Endodermal cell (in vitro differentiated cells): ENCODE results near the gene S1PR3. TPM values are rescaled to one million over a fixed set of nuclear protein-coding genes. Genes with fewer than 3 reads are reported as not detected.

ENCODE experiments used
- DNase-seq: peaks from one replicate; pipeline ENCODE4 v3.0.0-alpha.2; 2017
- H3K27ac ChIP-seq: 2 replicates; pipeline ENCODE4 v1.5.1; 2013; ENCODE audit warnings: mild to moderate bottlenecking, low read depth, low read length, moderate library complexity
- H3K27me3 ChIP-seq: 2 replicates; pipeline ENCODE4 v1.6.1; 2013; ENCODE audit warnings: mild to moderate bottlenecking, low read length, moderate library complexity; ENCODE audit not compliant: insufficient read depth, control insufficient read depth, poor library complexity, severe bottlenecking
- H3K36me3 ChIP-seq: 2 replicates; pipeline ENCODE4 v1.7.0; 2013; ENCODE audit warnings: mild to moderate bottlenecking, low read length, moderate library complexity; ENCODE audit not compliant: control insufficient read depth, insufficient read depth
- H3K4me1 ChIP-seq: one replicate; pipeline ENCODE4 v1.7.0; 2013; ENCODE audit warnings: low read length; ENCODE audit not compliant: control insufficient read depth, insufficient read depth
- H3K4me3 ChIP-seq: 2 replicates; pipeline ENCODE4 v1.5.1; 2013; ENCODE audit warnings: mild to moderate bottlenecking, low read length, moderate library complexity
- H3K9ac ChIP-seq: 2 replicates; pipeline ENCODE4 v1.6.1; 2013; ENCODE audit warnings: mild to moderate bottlenecking, low read length, moderate library complexity; ENCODE audit not compliant: poor library complexity, severe bottlenecking; ENCODE audit errors: extremely low read depth
- H3K9me3 ChIP-seq: 2 replicates; pipeline ENCODE4 v1.6.1; 2013; ENCODE audit warnings: mild to moderate bottlenecking, low read length, moderate library complexity; ENCODE audit not compliant: control insufficient read depth
- H3K27ac Mint-ChIP-seq: 2 replicates; pipeline ENCODE4 v1.8.0; 2020; ENCODE audit warnings: mixed read lengths
- H3K27me3 Mint-ChIP-seq: 2 replicates; pipeline ENCODE4 v1.8.0; 2021; ENCODE audit warnings: mild to moderate bottlenecking, mixed read lengths; ENCODE audit not compliant: insufficient read depth
- H3K36me3 Mint-ChIP-seq: 2 replicates; pipeline ENCODE4 v1.8.0; 2020; ENCODE audit warnings: low read depth, mixed read lengths
- H3K4me1 Mint-ChIP-seq: 2 replicates; pipeline ENCODE4 v1.8.0; 2020; ENCODE audit warnings: mixed read lengths
- H3K4me3 Mint-ChIP-seq: 2 replicates; pipeline ENCODE4 v1.8.0; 2020; ENCODE audit warnings: mild to moderate bottlenecking, moderate library complexity, mixed read lengths
- H3K9me3 Mint-ChIP-seq: 2 replicates; pipeline ENCODE4 v1.8.0; 2020; ENCODE audit warnings: mild to moderate bottlenecking, mixed read lengths
- WGBS, 2 experiments: methylation state at CpG; one replicate each; pipeline versions ENCODE4 v1.1.5 to v1.1.7; 2013; ENCODE audit warnings: missing lambda C conversion rate in 2 of 2, mixed read lengths in 1 of 2; ENCODE audit not compliant: insufficient coverage in 1 of 2, insufficient read length in 1 of 2; 5-methylcytosine and 5-hydroxymethylcytosine counted together
- total RNA-seq, 2 donors: library from RNA; stranded (reverse); fragmentation: NEBNext Ultra II Directional in 1 of 2; extraction: Animal tissue kit (Norgen Biotek cat#: 25700) in 1 of 2; gene quantifications; 2 replicates in 1 of 2; 3 replicates in 1 of 2; pipeline ENCODE4 v1.2.1, GENCODE V29; 2021
- TF ChIP-seq, protein P1 (sequence below): fragments of 200-600 bp; sonication (generic); conservative IDR thresholded peaks from 2 replicates; pipeline ENCODE4 v1.5.0; 2021; ENCODE audit warnings: antibody characterized with exemption, mild to moderate bottlenecking

S1PR3 gene
- total RNA-seq, 2 donors from 2014 or later = 53.6 to 95.2 TPM

- TF ChIP-seq, protein P1, sequence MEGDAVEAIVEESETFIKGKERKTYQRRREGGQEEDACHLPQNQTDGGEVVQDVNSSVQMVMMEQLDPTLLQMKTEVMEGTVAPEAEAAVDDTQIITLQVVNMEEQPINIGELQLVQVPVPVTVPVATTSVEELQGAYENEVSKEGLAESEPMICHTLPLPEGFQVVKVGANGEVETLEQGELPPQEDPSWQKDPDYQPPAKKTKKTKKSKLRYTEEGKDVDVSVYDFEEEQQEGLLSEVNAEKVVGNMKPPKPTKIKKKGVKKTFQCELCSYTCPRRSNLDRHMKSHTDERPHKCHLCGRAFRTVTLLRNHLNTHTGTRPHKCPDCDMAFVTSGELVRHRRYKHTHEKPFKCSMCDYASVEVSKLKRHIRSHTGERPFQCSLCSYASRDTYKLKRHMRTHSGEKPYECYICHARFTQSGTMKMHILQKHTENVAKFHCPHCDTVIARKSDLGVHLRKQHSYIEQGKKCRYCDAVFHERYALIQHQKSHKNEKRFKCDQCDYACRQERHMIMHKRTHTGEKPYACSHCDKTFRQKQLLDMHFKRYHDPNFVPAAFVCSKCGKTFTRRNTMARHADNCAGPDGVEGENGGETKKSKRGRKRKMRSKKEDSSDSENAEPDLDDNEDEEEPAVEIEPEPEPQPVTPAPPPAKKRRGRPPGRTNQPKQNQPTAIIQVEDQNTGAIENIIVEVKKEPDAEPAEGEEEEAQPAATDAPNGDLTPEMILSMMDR = no peak
- Mint-ChIP-seq H3K4me3 (no peak overlapping the region), H3K36me3 (no peaks in the 10 kb centered on the region), H3K9me3 (no peaks in the 10 kb centered on the region), H3K27me3 (no peaks in the 10 kb centered on the region), H3K27ac (no peak overlapping the region), H3K4me1 (no peaks in the 10 kb centered on the region)
- Histone ChIP-seq H3K27me3 (no peaks in the 10 kb centered on the region), H3K4me3 (no peak overlapping the region), H3K4me1 (no peaks in the 10 kb centered on the region), H3K27ac (no peak overlapping the region), H3K9me3 (no peaks in the 10 kb centered on the region), H3K36me3 (no peaks in the 10 kb centered on the region), H3K9ac (no peak overlapping the region)
- DNase-seq = no peak
- WGBS, 2 experiments = 93 to 96% methylated on average over 3 of the region's 3 CpGs
These were observed 45.6 kb downstream of the S1PR3 start for GRCh38 chr9:89036891-89037290.

DNA sequence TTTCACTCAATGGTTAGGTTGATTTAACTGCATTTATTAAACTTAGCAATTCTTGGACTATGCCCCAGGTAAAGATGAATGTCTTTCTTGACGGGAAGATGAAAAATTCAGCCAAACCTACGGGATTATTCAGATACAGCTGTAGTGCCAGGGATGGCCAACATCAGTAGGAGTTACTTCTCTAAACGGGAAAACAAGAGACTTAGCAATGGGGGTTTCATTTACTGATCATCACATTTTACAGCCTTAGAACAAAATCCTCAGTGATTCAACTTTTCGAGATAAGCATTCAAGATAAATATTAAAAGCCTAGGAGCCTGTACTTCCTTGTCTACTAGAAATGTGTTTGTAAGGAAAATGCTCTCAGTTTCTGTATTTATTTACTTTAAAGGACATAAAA lies 46.1 kb downstream of the S1PR3 start:
- Histone ChIP-seq H3K27me3 (no peaks in the 10 kb centered on the region), H3K4me1 (no peaks in the 10 kb centered on the region), H3K36me3 (no peaks in the 10 kb centered on the region), H3K4me3 (no peak overlapping the region), H3K27ac (no peak overlapping the region), H3K9ac (no peak overlapping the region), H3K9me3 (no peaks in the 10 kb centered on the region)
- no peaks in the 10 kb centered on the region for H3K27me3 Mint-ChIP-seq
- TF ChIP-seq, protein P1 = no peak
- no peak overlapping the region for H3K4me3 Mint-ChIP-seq
- no peaks in the 10 kb centered on the region for H3K36me3 Mint-ChIP-seq
- H3K27ac Mint-ChIP-seq = no peak overlapping the region
- WGBS, 2 experiments = 80 to 91% methylated on average over 4 of the region's 4 CpGs
- no peaks in the 10 kb centered on the region for H3K4me1 Mint-ChIP-seq
- no peak for DNase-seq
- no peaks in the 10 kb centered on the region for H3K9me3 Mint-ChIP-seq

GRCh38 chr9:89037891-89038290 lies 46.6 kb downstream of the S1PR3 start:
- H3K27ac Mint-ChIP-seq = no peak overlapping the region
- no peaks in the 10 kb centered on the region for H3K27me3 ChIP-seq
- no peaks in the 10 kb centered on the region for H3K36me3 ChIP-seq
- H3K4me1 ChIP-seq = no peaks in the 10 kb centered on the region
- H3K36me3 Mint-ChIP-seq = no peaks in the 10 kb centered on the region
- no peak overlapping the region for H3K4me3 ChIP-seq
- H3K9me3 ChIP-seq = no peaks in the 10 kb centered on the region
- no peak overlapping the region for H3K27ac ChIP-seq
- no peak overlapping the region for H3K9ac ChIP-seq
- no peak overlapping the region for H3K4me3 Mint-ChIP-seq
- no peaks in the 10 kb centered on the region for H3K27me3 Mint-ChIP-seq
- DNase-seq = no peak
- H3K4me1 Mint-ChIP-seq = no peaks in the 10 kb centered on the region
- TF ChIP-seq, protein P1 = no peak
- H3K9me3 Mint-ChIP-seq = no peaks in the 10 kb centered on the region
- 89 to 97% methylated on average over 4 to 9 of the region's 9 CpGs for WGBS, 2 experiments
